Right cardiac atrium (tissue), 5 donors: ENCODE data around the gene CST9L. TPM values are rescaled to one million over a fixed set of nuclear protein-coding genes. Genes with fewer than 3 reads are reported as not detected.

Experiments
- ATAC-seq, 2 donors: fragments of 200-7000 bp; cut with Tn5 transposase; one replicate each; pipeline versions ENCODE4 v1.8.0 to v1.9.1; 2020; ENCODE audit warnings: moderate library complexity in 2 of 2, mild to moderate bottlenecking in 1 of 2
- DNase-seq, 3 donors: peaks; one replicate each; pipeline ENCODE4 v3.0.0-alpha.2; 2020
- H3K27ac ChIP-seq: one replicate; pipeline ENCODE4 v1.5.1; 2013; ENCODE audit warnings: mild to moderate bottlenecking, low read length, control low read depth, moderate library complexity
- H3K27me3 ChIP-seq: one replicate; pipeline ENCODE4 v1.6.1; 2013; ENCODE audit not compliant: control insufficient read depth, insufficient read depth
- H3K4me1 ChIP-seq: one replicate; pipeline ENCODE4 v1.6.1; 2013; ENCODE audit warnings: low read length; ENCODE audit not compliant: control insufficient read depth, insufficient read depth
- H3K4me3 ChIP-seq: one replicate; pipeline ENCODE4 v1.5.1; 2013; ENCODE audit warnings: low read length, control low read depth
- H3K9me3 ChIP-seq: one replicate; pipeline ENCODE4 v1.6.1; 2013; ENCODE audit warnings: low read length; ENCODE audit not compliant: control insufficient read depth
- WGBS: extraction: QIAGEN DNeasy Blood & Tissue Kit; methylation state at CpG from one replicate; pipeline ENCODE4 v1.1.7; 2013; 5-methylcytosine and 5-hydroxymethylcytosine counted together
- intact Hi-C, 4 donors: fragments of 100-400 bp; cut with DNase I; formaldehyde crosslinking; loops; one replicate each; pipeline versions ENCODE4 v1.11.0 to v1.14.0; 2022 to 2023
- polyA plus RNA-seq: library from polyadenylated mRNA; stranded (reverse); fragments of 200-250 nt; gene quantifications from one replicate; pipeline ENCODE4 v1.2.3, GENCODE V29; 2013
- total RNA-seq, 4 donors: library from RNA; stranded (reverse); fragmentation: NEBNext Ultra II Directional; extraction: Animal tissue kit (Norgen Biotek cat#: 25700); gene quantifications; one replicate each; pipeline ENCODE4 v1.2.1, GENCODE V29; 2021
- donor health status: healthy with polysubstance abuse.
- donor health status: DM: no; HTN: yes; CAD: no.
- donor health status: DM: no; HTN: no; CAD: no.
- donor health status: DM: no; HTN: yes; CAD: no; lungs with severe emphysema.
- donor health status: DM: yes; HTN: yes; CAD: no.

Gene CST9L
- total and polyA plus RNA-seq, 5 donors = not detected

GRCh38 chr20:23542801-23543200, 25.5 kb downstream of the CST9L start:
- DNase-seq = no peak
- no peak for ATAC-seq
- intact Hi-C loops = no loop called here
- WGBS = 46% methylated on average over 5 of the region's 5 CpGs
- Histone ChIP-seq H3K27me3 (no peaks in the 10 kb centered on the region), H3K4me3 (no peak overlapping the region), H3K9me3 (no peaks in the 10 kb centered on the region), H3K4me1 (no peaks in the 10 kb centered on the region), H3K27ac (no peak overlapping the region)

- no peaks in the 10 kb centered on the region for H3K4me1 ChIP-seq
- H3K27me3 ChIP-seq = no peaks in the 10 kb centered on the region
- ATAC-seq = no peak
- H3K4me3 ChIP-seq = no peak overlapping the region
- no peaks in the 10 kb centered on the region for H3K9me3 ChIP-seq
- no peak overlapping the region for H3K27ac ChIP-seq
- no peak for DNase-seq
- 54% methylated on average over 2 of the region's 2 CpGs for WGBS
- intact Hi-C loops = no loop called here
Measured at GRCh38 chr20:23541776-23542175, 26.5 kb downstream of the CST9L start.

GRCh38 chr20:23541330-23541729, 27.0 kb downstream of the CST9L start:
- Histone ChIP-seq H3K4me1 (no peaks in the 10 kb centered on the region), H3K4me3 (no peak overlapping the region), H3K27me3 (no peaks in the 10 kb centered on the region), H3K27ac (no peak overlapping the region), H3K9me3 (no peaks in the 10 kb centered on the region)
- 47% methylated on average over 1 of the region's 1 CpG for WGBS
- ATAC-seq (no peak), DNase-seq (no peak)
- intact Hi-C loops = no loop called here

- no peaks in the 10 kb centered on the region for H3K4me1 ChIP-seq
- H3K4me3 ChIP-seq = no peak overlapping the region
- no peaks in the 10 kb centered on the region for H3K9me3 ChIP-seq
- no peak for DNase-seq
- H3K27me3 ChIP-seq = no peaks in the 10 kb centered on the region
- no peak for ATAC-seq
- intact Hi-C loops = no loop called here
- no peak overlapping the region for H3K27ac ChIP-seq
- WGBS = 70% methylated on average over 4 of the region's 4 CpGs
Measured at GRCh38 chr20:23540624-23541023, 27.7 kb downstream of the CST9L start.

- Histone ChIP-seq H3K9me3 (no peaks in the 10 kb centered on the region), H3K4me1 (no peaks in the 10 kb centered on the region), H3K27me3 (no peaks in the 10 kb centered on the region), H3K27ac (no peak overlapping the region), H3K4me3 (no peak overlapping the region)
- intact Hi-C loops = no loop called here
- no peak for ATAC-seq
- no peak for DNase-seq
- 58% methylated on average over 3 of the region's 3 CpGs for WGBS
Measured at GRCh38 chr20:23537030-23537429, 31.3 kb downstream of the CST9L start.

GRCh38 chr20:23536328-23536974, 31.8 kb downstream of the CST9L start:
- no peak overlapping the region for H3K4me3 ChIP-seq
- 59% methylated on average over 2 of the region's 2 CpGs for WGBS

GRCh38 chr20:23534801-23535593, 33.3 kb downstream of the CST9L start:
- H3K27ac ChIP-seq = no peak overlapping the region
- intact Hi-C loops = no loop called here
- no peak for DNase-seq
- H3K4me3 ChIP-seq = no peak overlapping the region
- ATAC-seq = no peak
- 80% methylated on average over 20 of the region's 20 CpGs for WGBS
- H3K9me3 ChIP-seq = no peaks in the 10 kb centered on the region
- no peaks in the 10 kb centered on the region for H3K4me1 ChIP-seq
- no peaks in the 10 kb centered on the region for H3K27me3 ChIP-seq

More at GRCh38 chr20:23536328-23536974, 31.8 kb downstream of the CST9L start:
- peak in 2 of 3 donors; percentile 74 to 76 for DNase-seq
- no peaks in the 10 kb centered on the region for H3K27me3 ChIP-seq
- peak; percentile 55 to 90 for ATAC-seq
- no peak overlapping the region for H3K27ac ChIP-seq
- no peaks in the 10 kb centered on the region for H3K9me3 ChIP-seq
- H3K4me1 ChIP-seq = no peaks in the 10 kb centered on the region
- intact Hi-C loops = no loop called here

GRCh38 chr20:23533161-23533560, 35.1 kb downstream of the CST9L start:
- intact Hi-C loops = no loop called here
- Histone ChIP-seq H3K27ac (no peak overlapping the region), H3K4me3 (no peak overlapping the region), H3K4me1 (no peaks in the 10 kb centered on the region), H3K27me3 (no peaks in the 10 kb centered on the region), H3K9me3 (no peaks in the 10 kb centered on the region)
- no peak for ATAC-seq
- DNase-seq = no peak

GRCh38 chr20:23532533-23532932, 35.8 kb downstream of the CST9L start:
- Histone ChIP-seq H3K4me3 (no peak overlapping the region), H3K4me1 (no peaks in the 10 kb centered on the region), H3K27me3 (no peaks in the 10 kb centered on the region), H3K27ac (no peak overlapping the region), H3K9me3 (no peaks in the 10 kb centered on the region)
- ATAC-seq = no peak
- intact Hi-C loops = no loop called here
- no peak for DNase-seq
- 75% methylated on average over 1 of the region's 1 CpG for WGBS

GRCh38 chr20:23530937-23531567, 37.2 kb downstream of the CST9L start:
- no peak for ATAC-seq

GRCh38 chr20:23528867-23529431, 39.3 kb downstream of the CST9L start:
- DNase-seq = no peak
- no peaks in the 10 kb centered on the region for H3K27me3 ChIP-seq
- no peaks in the 10 kb centered on the region for H3K4me1 ChIP-seq
- H3K27ac ChIP-seq = no peak overlapping the region
- no peak for ATAC-seq
- 61% methylated on average over 1 of the region's 1 CpG for WGBS
- intact Hi-C loops = loop anchor here in 1 of 4 donors (10.0 kb wide), 1 partner anchor 1076 kb away; no protein-coding TSS in a partner anchor
- H3K4me3 ChIP-seq = no peak overlapping the region
- H3K9me3 ChIP-seq = no peaks in the 10 kb centered on the region

More at GRCh38 chr20:23530937-23531567, 37.2 kb downstream of the CST9L start:
- Histone ChIP-seq H3K9me3 (no peaks in the 10 kb centered on the region), H3K4me1 (no peaks in the 10 kb centered on the region), H3K4me3 (no peak overlapping the region), H3K27me3 (no peaks in the 10 kb centered on the region), H3K27ac (no peak overlapping the region)
- WGBS = 53% methylated on average over 1 of the region's 1 CpG
- intact Hi-C loops = no loop called here
- no peak for DNase-seq
